Psoas muscle (tissue), 8 donors: ENCODE data around the gene HCFC1R1. TPM values are rescaled to one million over a fixed set of nuclear protein-coding genes. Genes with fewer than 3 reads are reported as not detected.

Experiments
- ATAC-seq, 4 donors: fragments of 200-7000 bp; cut with Tn5 transposase; one replicate each; pipeline ENCODE4 v1.9.1; 2020; ENCODE audit warnings: moderate library complexity in 3 of 4, mild to moderate bottlenecking in 2 of 4
- DNase-seq, 2 donors: peaks; one replicate each; pipeline ENCODE4 v3.0.0-alpha.2; 2020
- H3K27ac ChIP-seq: fragments of 200-600 bp; one replicate; pipeline ENCODE4 v1.8.0; 2022
- H3K27me3 ChIP-seq, 3 donors: fragments of 200-600 bp in 1 of 3; one replicate each; pipeline versions ENCODE4 v1.6.1 to v1.8.0; 2013 to 2022; ENCODE audit warnings: low read length in 2 of 3, mild to moderate bottlenecking in 2 of 3, moderate library complexity in 1 of 3; ENCODE audit not compliant: insufficient read depth in 3 of 3
- H3K36me3 ChIP-seq, 2 donors: fragments of 200-600 bp in 1 of 2; one replicate each; pipeline versions ENCODE4 v1.6.1 to v1.8.0; 2013 to 2022; ENCODE audit warnings: low read depth in 1 of 2, mild to moderate bottlenecking in 1 of 2, moderate library complexity in 1 of 2; ENCODE audit not compliant: insufficient read depth in 1 of 2
- H3K4me1 ChIP-seq: fragments of 200-600 bp; one replicate; pipeline ENCODE4 v1.8.0; 2022
- H3K4me3 ChIP-seq: fragments of 200-600 bp; one replicate; pipeline ENCODE4 v1.8.0; 2022; ENCODE audit warnings: mild to moderate bottlenecking
- H3K9me3 ChIP-seq: fragments of 200-600 bp; one replicate; pipeline ENCODE4 v1.8.0; 2022
- CTCF ChIP-seq: fragments of 200-600 bp; IDR thresholded peaks from one replicate; pipeline ENCODE4 v1.8.0; 2022; ENCODE audit warnings: antibody characterized with exemption
- WGBS, 3 donors: extraction: QIAGEN DNeasy Blood & Tissue Kit; methylation state at CpG; one replicate each; pipeline versions ENCODE4 v1.1.6 to v1.1.7; 2013; 5-methylcytosine and 5-hydroxymethylcytosine counted together
- intact Hi-C, 2 donors: fragments of 100-400 bp; cut with DNase I; formaldehyde crosslinking; loops; one replicate each; pipeline versions ENCODE4 v1.11.0 to v1.14.2; 2022
- polyA plus RNA-seq, 3 donors: library from polyadenylated mRNA; stranded (reverse); fragments of 200-250 nt; gene quantifications; one replicate each; pipeline ENCODE4 v1.2.3, GENCODE V29; 2013
- total RNA-seq, 4 donors: library from RNA; stranded (reverse); fragmentation: NEBNext Ultra II Directional in 2 of 4; extraction: Animal tissue kit (Norgen Biotek cat#: 25700) in 2 of 4; gene quantifications; one replicate each; pipeline versions ENCODE4 v1.2.1 to v1.2.4, GENCODE V29; 2021 to 2023
- donor health status: healthy with polysubstance abuse.
- donor health status: DM: no; HTN: no; CAD: no; lungs with moderate emphysema.
- donor health status: Bipolar disorder and iron deficiency.
- donor health status: healthy.
- donor health status: DM: yes; HTN: yes; CAD: no.
- donor health status: DM: no; HTN: no; CAD: no.
- donor health status: DM: no; HTN: no; CAD: no.
- donor health status: DM: yes; HTN: yes; CAD: no.

The HCFC1R1 gene
- total and polyA plus RNA-seq, 7 donors, result 65.1 to 258 (median 160) TPM

DNA sequence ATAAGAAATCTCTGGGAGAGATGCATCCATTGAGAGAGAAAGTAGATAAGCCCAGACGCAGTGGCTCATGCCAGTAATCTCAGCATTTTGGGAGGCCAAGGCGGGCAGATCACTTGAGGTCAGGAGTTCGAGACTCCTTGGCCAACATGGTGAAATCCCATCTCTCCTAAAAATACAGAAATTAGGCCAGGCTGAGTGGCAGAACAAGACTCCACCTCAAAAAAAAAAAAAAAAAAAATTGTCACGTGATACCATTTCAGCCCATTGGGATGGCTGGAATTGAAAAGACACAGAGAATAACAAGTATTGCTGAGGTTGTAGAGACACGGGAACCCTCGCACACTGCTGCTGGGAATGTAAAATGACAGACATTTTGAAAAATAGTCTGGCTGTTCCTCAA is 38.8 kb upstream of the HCFC1R1 start:
- peak in 1 of 4 donors; percentile 1 for ATAC-seq
- no peak overlapping the region for H3K4me3 ChIP-seq
- H3K9me3 ChIP-seq, result no peaks in the 10 kb centered on the region
- 43 to 77% (median 52%) methylated on average over 6 of the region's 6 CpGs for WGBS, 3 donors
- H3K27me3 ChIP-seq, result no peaks in the 10 kb centered on the region
- intact Hi-C loops, result loop anchor here (5.0 kb wide), 1 partner anchor 35 kb away; the partner anchor contains the start of gene ZSCAN10 (in 2 of the 2)
- H3K36me3 ChIP-seq, result peaks cover 0 to 2% of the 10 kb centered on the region in 2 donors
- peak overlapping the region; percentile 33 for H3K27ac ChIP-seq
- TF ChIP-seq CTCF, result no peak
- peaks cover 49% of the 10 kb centered on the region for H3K4me1 ChIP-seq
- DNase-seq, result no peak

- Histone ChIP-seq H3K27me3 (no peaks in the 10 kb centered on the region), H3K36me3 (no peaks in the 10 kb centered on the region), H3K9me3 (no peaks in the 10 kb centered on the region), H3K4me1 (peaks cover 47% of the 10 kb centered on the region), H3K4me3 (no peak overlapping the region), H3K27ac (peak overlapping the region; percentile 76)
- no peak for DNase-seq
- peak in 1 of 4 donors; percentile 31 for ATAC-seq
- 37 to 39% (median 39%) methylated on average over 14 of the region's 14 CpGs for WGBS, 3 donors
- TF ChIP-seq CTCF, result no peak
- intact Hi-C loops, result loop anchor here (5.0 kb wide), 1 partner anchor 37 kb away; the partner anchor contains the start of gene ZSCAN10 (in 2 of the 2)
These were observed 36.8 kb upstream of the HCFC1R1 start for GRCh38 chr16:3060339-3061127.

- Histone ChIP-seq H3K4me3 (peak overlapping the region; percentile 90), H3K27ac (peak overlapping the region; percentile 76), H3K36me3 (no peaks in the 10 kb centered on the region), H3K9me3 (no peaks in the 10 kb centered on the region), H3K4me1 (peaks cover 40% of the 10 kb centered on the region), H3K27me3 (no peaks in the 10 kb centered on the region)
- DNase-seq (no peak), ATAC-seq (no peak)
- TF ChIP-seq CTCF, result no peak
- WGBS, 3 donors, result 41 to 47% (median 42%) methylated on average over 9 of the region's 9 CpGs
- intact Hi-C loops, result loop anchor here (1.0 to 5.0 kb wide), 5 partner anchors 38 to 111 kb away; partner anchors contain the start of gene ZSCAN10 (in 2 of the 2)
These were observed 36.0 kb upstream of the HCFC1R1 start for GRCh38 chr16:3059723-3060242.

DNA sequence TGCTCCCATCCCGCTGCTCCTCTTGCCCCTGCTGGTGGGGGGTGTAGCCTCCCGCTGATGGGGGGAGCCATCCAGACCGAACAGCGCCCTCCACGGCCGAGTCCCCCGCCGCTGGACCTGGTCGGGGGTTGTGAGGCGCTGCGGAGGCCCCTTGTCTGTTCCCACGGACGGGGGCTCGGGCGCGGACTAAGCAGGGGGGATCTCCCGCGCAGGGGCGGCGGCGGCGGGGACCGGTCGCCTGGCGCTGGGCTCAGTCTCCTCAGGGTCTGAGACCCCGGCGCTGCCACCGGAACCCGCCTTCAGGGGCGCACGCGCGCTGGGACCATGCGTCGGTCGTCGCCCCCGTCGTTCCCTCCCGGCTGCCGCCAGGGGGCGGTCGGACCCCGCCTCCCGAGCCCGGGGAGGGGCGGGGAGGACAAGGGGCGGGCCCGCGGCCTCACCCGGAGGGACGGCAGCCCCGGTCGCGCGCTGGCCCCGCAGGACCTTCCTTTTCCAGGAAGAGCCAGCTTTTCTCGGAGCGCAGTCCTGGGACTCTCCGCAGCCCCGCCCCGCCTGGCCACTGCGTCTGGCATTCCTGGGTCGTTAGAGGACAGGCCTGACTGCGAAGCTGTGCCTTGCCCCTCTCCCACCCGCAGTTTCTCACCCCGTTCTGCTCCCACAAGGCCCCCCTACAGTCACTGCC is 35.4 kb upstream of the HCFC1R1 start:
- Histone ChIP-seq H3K27me3 (no peaks in the 10 kb centered on the region), H3K9me3 (no peaks in the 10 kb centered on the region), H3K4me1 (peaks cover 35% of the 10 kb centered on the region), H3K36me3 (no peaks in the 10 kb centered on the region), H3K4me3 (peak overlapping the region; percentile 90), H3K27ac (peak overlapping the region; percentile 76)
- DNase-seq (peak; percentile 90 to 93), ATAC-seq (peak; percentile 91 to 98 (median 94))
- 0 to 1% (median 1%) methylated on average over 20 to 67 of the region's 67 CpGs for WGBS, 3 donors
- peak; percentile 97 for TF ChIP-seq CTCF
- intact Hi-C loops, result loop anchor here (1.0 to 5.0 kb wide), 4 partner anchors 68 to 112 kb away; no protein-coding TSS in a partner anchor
